Upper lobe of left lung (tissue), 4 donors: Measurements from ENCODE around the gene EPHA8.

Experiments
- CTCF ChIP-seq, 6 experiments: fragments of 450-650 bp in 4 of 6; fragments of 200-600 bp in 2 of 6; sonication (generic) in 2 of 6; IDR thresholded peaks; one replicate each; pipeline ENCODE4 v1.5.1; 2016 to 2019; ENCODE audit warnings: antibody characterized with exemption in 6 of 6
- EP300 ChIP-seq, 4 donors: sonication (generic); formaldehyde crosslinking; IDR thresholded peaks; one replicate each; pipeline ENCODE4 v1.5.1; 2017; ENCODE audit warnings: antibody characterized with exemption in 4 of 4, control low read depth in 2 of 4
- POLR2A ChIP-seq, 4 donors: fragments of 450-650 bp; IDR thresholded peaks; one replicate each; pipeline ENCODE4 v1.5.1; 2016 to 2017; ENCODE audit warnings: antibody characterized with exemption in 4 of 4, mild to moderate bottlenecking in 2 of 4
- POLR2AphosphoS5 ChIP-seq, 2 donors: sonication (generic); formaldehyde crosslinking; IDR thresholded peaks; one replicate each; pipeline ENCODE4 v1.5.1; 2017; ENCODE audit warnings: antibody characterized with exemption in 2 of 2

GRCh38 chr1:22540337-22540736 is 23.0 kb upstream of the EPHA8 start:
- no peak for TF ChIP-seq CTCF (IDR thresholded peaks at IDR 0.05)
- TF ChIP-seq POLR2A (IDR thresholded peaks at IDR 0.05), result no peak
- no peak for TF ChIP-seq POLR2AphosphoS5 (IDR thresholded peaks at IDR 0.05)
- TF ChIP-seq EP300 (IDR thresholded peaks at IDR 0.05), result no peak
